ENCODE data around the gene EVI5.
"Not testable (repeated sequence)": the region's sequence is repeated elsewhere in the genome, so short reads cannot be mapped to it uniquely, and the experiment has no call there.

The EVI5 gene

GRCh38 chr1:92698932-92699331, 86.0 kb downstream of the EVI5 start:
- H3K4me1 Mint-ChIP-seq: no peaks in the 10 kb centered on the region
- H3K36me3 Mint-ChIP-seq (ENCODE audit: insufficient read depth): peaks cover under 1% of the 10 kb centered on the region
- H3K27ac Mint-ChIP-seq (ENCODE audit: low read depth): no peak overlapping the region
- no peaks in the 10 kb centered on the region for H3K27me3 Mint-ChIP-seq
- no peak overlapping the region for H3K4me3 Mint-ChIP-seq
- DNase-seq (ENCODE audit: low spot score in 2 of 2) (no peak), ATAC-seq (replicated peaks; ENCODE audit: extremely low read depth, poor library complexity, severe bottlenecking) (no peak)
- H3K9me3 Mint-ChIP-seq: no peaks in the 10 kb centered on the region

DNA sequence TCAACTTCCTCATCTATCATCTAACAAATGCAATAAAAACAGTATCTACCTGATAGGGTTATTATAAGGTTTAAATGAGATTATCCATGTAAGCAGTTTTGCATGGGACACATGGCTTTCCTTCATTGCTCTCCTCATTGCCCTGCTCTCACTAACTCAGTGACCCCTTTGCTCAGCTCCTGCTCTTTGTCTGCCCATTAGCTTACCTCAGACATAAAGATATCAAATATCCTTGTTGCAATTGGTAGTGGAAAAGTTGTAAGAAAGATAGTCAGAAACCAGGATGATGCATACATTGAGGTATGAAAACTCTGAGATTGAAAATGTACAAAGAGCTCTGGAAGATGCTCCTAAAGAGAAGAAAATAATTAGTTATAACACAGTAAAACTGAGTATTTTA, 89.8 kb downstream of the EVI5 start:
- no peak for DNase-seq (ENCODE audit: low spot score in 2 of 2)
- no peak overlapping the region for H3K4me3 Mint-ChIP-seq
- H3K27me3 Mint-ChIP-seq: no peaks in the 10 kb centered on the region
- no peak overlapping the region for H3K27ac Mint-ChIP-seq (ENCODE audit: low read depth)
- H3K36me3 Mint-ChIP-seq (ENCODE audit: insufficient read depth): peaks cover 3% of the 10 kb centered on the region
- H3K9me3 Mint-ChIP-seq: no peaks in the 10 kb centered on the region
- ATAC-seq (replicated peaks; ENCODE audit: extremely low read depth, poor library complexity, severe bottlenecking): no peak
- peaks cover 6% of the 10 kb centered on the region for H3K4me1 Mint-ChIP-seq

DNA sequence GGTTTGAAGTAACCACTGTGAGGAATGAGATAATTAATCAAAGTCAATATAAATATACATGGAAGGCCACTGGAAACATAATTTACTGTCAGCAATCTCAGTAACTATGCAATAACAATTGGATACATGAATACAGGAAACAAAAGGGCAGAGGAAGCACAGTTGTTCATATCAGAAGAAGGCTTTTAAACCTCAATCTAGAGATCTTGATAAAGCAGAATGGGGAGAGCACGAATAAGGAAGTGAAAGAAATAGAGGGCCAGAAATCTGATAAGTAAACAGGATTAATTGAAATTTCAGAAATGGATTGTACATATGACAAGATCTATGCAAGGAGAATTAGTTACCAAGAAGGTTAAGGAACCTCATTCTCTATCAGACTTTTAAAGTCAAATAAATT, 93.0 kb downstream of the EVI5 start:
- H3K9me3 Mint-ChIP-seq: no peaks in the 10 kb centered on the region
- H3K4me1 Mint-ChIP-seq: peaks cover 6% of the 10 kb centered on the region
- H3K27ac Mint-ChIP-seq (ENCODE audit: low read depth): no peak overlapping the region
- H3K27me3 Mint-ChIP-seq: no peaks in the 10 kb centered on the region
- DNase-seq (ENCODE audit: low spot score in 2 of 2): no peak
- no peak for ATAC-seq (replicated peaks; ENCODE audit: extremely low read depth, poor library complexity, severe bottlenecking)
- no peak overlapping the region for H3K4me3 Mint-ChIP-seq
- H3K36me3 Mint-ChIP-seq (ENCODE audit: insufficient read depth): peaks cover 3% of the 10 kb centered on the region

DNA sequence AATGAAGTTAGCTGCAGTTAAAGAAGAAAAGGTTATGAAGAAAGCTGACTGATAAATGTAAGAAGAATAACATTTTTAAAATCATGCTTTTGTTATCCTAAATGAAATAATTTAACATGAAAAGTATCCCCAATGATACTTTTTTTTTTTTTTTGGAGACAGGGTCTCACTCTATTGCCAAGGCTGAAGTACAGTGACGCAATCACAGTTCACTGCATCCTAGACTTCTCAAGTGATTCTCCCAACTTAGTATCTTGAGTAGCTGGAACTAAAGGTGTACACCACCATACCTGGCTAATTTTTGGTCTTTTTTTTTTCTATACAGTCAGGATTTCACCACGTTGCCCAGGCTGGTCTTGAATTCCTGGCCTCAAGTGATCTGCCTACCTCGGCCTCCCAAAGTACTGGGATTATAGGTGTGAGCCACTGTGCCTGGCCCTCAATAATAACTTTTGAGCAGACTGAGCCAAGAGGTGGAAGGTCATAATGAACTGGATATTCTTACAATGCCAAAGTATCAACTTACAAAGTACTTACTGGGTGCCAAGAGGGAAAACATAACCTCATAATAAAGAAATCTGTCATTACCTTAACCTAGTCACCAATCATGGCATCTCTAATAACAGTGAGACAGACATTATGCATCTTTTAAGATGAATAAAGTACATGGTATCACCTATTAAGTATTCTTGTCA, 94.5 kb downstream of the EVI5 start:
- Mint-ChIP-seq H3K36me3 (ENCODE audit: insufficient read depth) (peaks cover 3% of the 10 kb centered on the region), H3K27ac (ENCODE audit: low read depth) (no peak overlapping the region), H3K9me3 (no peaks in the 10 kb centered on the region), H3K4me1 (peaks cover 6% of the 10 kb centered on the region), H3K4me3 (no peak overlapping the region), H3K27me3 (peaks cover 5% of the 10 kb centered on the region)
- no peak for ATAC-seq (replicated peaks; ENCODE audit: extremely low read depth, poor library complexity, severe bottlenecking)
- no peak for DNase-seq (ENCODE audit: low spot score in 2 of 2)

GRCh38 chr1:92679980-92680379, 104.9 kb downstream of the EVI5 start:
- Mint-ChIP-seq H3K9me3 (no peaks in the 10 kb centered on the region), H3K36me3 (ENCODE audit: insufficient read depth) (peaks cover 3% of the 10 kb centered on the region)

DNA sequence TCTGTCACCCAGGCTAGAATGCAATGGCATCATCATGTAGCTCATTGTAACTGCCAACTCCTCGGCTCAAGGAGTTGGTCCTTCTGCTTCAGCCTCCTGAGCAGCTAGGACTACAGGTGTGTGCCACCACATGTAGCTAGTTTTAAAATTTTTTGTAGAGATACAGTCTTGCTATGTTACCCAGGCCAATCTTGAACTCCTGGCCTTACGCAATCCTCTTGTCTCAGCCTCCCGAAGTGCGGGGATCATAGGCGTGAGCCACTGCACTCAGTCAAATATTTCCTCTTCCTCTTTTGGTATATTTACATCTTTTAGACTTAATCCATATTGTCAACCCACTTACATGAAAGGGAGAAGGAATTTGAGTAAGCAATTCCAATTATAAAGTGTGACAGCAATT, 121.1 kb downstream of the EVI5 start:
- H3K4me1 Mint-ChIP-seq: no peaks in the 10 kb centered on the region
- no peak overlapping the region for H3K4me3 Mint-ChIP-seq
- H3K36me3 Mint-ChIP-seq (ENCODE audit: insufficient read depth): peaks cover 2% of the 10 kb centered on the region
- H3K27ac Mint-ChIP-seq (ENCODE audit: low read depth): no peak overlapping the region
- no peaks in the 10 kb centered on the region for H3K9me3 Mint-ChIP-seq
- ATAC-seq (replicated peaks; ENCODE audit: extremely low read depth, poor library complexity, severe bottlenecking): no peak
- peaks cover 8% of the 10 kb centered on the region for H3K27me3 Mint-ChIP-seq
- DNase-seq (ENCODE audit: low spot score in 2 of 2): no peak

More at GRCh38 chr1:92679980-92680379, 104.9 kb downstream of the EVI5 start:
- ATAC-seq (replicated peaks; ENCODE audit: extremely low read depth, poor library complexity, severe bottlenecking) (no peak), DNase-seq (ENCODE audit: low spot score in 2 of 2) (no peak)
- Mint-ChIP-seq H3K4me3 (no peak overlapping the region), H3K27me3 (peaks cover 45% of the 10 kb centered on the region), H3K27ac (ENCODE audit: low read depth) (no peak overlapping the region), H3K4me1 (no peaks in the 10 kb centered on the region)

GRCh38 chr1:92662048-92662447, 122.9 kb downstream of the EVI5 start:
- Mint-ChIP-seq H3K4me1 (no peaks in the 10 kb centered on the region), H3K36me3 (ENCODE audit: insufficient read depth) (peaks cover 2% of the 10 kb centered on the region), H3K9me3 (no peaks in the 10 kb centered on the region), H3K27me3 (peaks cover 23% of the 10 kb centered on the region), H3K27ac (ENCODE audit: low read depth) (no peak overlapping the region), H3K4me3 (no peak overlapping the region)
- no peak for DNase-seq (ENCODE audit: low spot score in 2 of 2)
- ATAC-seq (replicated peaks; ENCODE audit: extremely low read depth, poor library complexity, severe bottlenecking): no peak

- Mint-ChIP-seq H3K27ac (ENCODE audit: low read depth) (no peak overlapping the region), H3K9me3 (peaks cover 17% of the 10 kb centered on the region), H3K27me3 (peaks cover 46% of the 10 kb centered on the region), H3K4me3 (no peak overlapping the region), H3K36me3 (ENCODE audit: insufficient read depth) (peaks cover 4% of the 10 kb centered on the region), H3K4me1 (no peaks in the 10 kb centered on the region)
- DNase-seq (ENCODE audit: low spot score in 2 of 2) (no peak), ATAC-seq (replicated peaks; ENCODE audit: extremely low read depth, poor library complexity, severe bottlenecking) (no peak)
These were observed 127.2 kb downstream of the EVI5 start for GRCh38 chr1:92657701-92658100.

- Mint-ChIP-seq H3K27me3 (peaks cover 68% of the 10 kb centered on the region), H3K4me3 (no peak overlapping the region), H3K27ac (ENCODE audit: low read depth) (no peak overlapping the region), H3K4me1 (no peaks in the 10 kb centered on the region), H3K36me3 (ENCODE audit: insufficient read depth) (peaks cover 4% of the 10 kb centered on the region), H3K9me3 (peaks cover 26% of the 10 kb centered on the region)
- no peak for ATAC-seq (replicated peaks; ENCODE audit: extremely low read depth, poor library complexity, severe bottlenecking)
- no peak for DNase-seq (ENCODE audit: low spot score in 2 of 2)
These were observed 129.6 kb downstream of the EVI5 start for GRCh38 chr1:92655197-92655801.

DNA sequence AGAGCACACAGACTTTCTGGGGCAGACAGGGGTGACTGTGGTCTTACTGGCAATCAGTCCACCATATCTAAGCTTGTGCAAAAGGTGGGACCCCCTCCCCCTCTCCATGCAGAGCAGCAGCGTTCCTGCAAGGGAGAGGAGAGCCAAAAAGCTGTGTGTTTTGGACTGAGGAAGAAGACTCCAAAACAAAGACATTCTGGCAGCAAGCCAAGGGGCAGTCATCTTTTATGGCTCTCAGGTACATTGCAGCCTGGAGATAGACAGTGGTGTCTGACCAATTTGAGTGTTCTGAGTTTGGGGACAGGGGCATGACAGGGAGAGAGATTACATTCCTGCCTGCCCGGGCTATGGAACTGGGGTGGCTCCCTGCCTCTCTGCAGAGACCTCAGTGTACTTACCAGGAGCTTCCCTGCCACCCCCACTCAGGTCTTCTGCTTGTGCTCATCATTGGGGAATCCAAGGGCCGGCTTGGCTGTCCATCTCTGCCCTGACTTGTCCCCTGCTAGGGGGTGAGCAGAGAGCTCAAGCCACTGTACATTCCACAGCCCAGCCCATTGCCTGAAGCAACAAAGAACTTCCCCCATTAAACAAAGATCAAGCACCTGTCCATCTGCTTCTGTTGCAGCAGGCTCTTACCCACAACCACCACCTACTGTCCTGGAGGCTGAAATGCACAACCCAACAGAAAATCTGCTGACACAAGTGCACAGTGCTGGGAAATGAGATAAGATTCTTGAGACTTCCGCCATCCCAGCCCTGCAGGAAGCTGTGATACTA, 131.1 kb downstream of the EVI5 start:
- ATAC-seq (replicated peaks; ENCODE audit: extremely low read depth, poor library complexity, severe bottlenecking): no peak
- Mint-ChIP-seq H3K27me3 (peaks cover 59% of the 10 kb centered on the region), H3K4me1 (no peaks in the 10 kb centered on the region), H3K27ac (ENCODE audit: low read depth) (no peak overlapping the region), H3K4me3 (no peak overlapping the region), H3K9me3 (peaks cover 26% of the 10 kb centered on the region), H3K36me3 (ENCODE audit: insufficient read depth) (peaks cover 4% of the 10 kb centered on the region)
- no peak for DNase-seq (ENCODE audit: low spot score in 2 of 2)

- H3K27me3 Mint-ChIP-seq; H3K9me3 Mint-ChIP-seq; ATAC-seq (replicated peaks; ENCODE audit: extremely low read depth, poor library complexity, severe bottlenecking); DNase-seq (ENCODE audit: low spot score in 2 of 2); H3K4me3 Mint-ChIP-seq; H3K4me1 Mint-ChIP-seq; H3K27ac Mint-ChIP-seq (ENCODE audit: low read depth); H3K36me3 Mint-ChIP-seq (ENCODE audit: insufficient read depth): not testable (repeated sequence)
These were observed 144.2 kb downstream of the EVI5 start for GRCh38 chr1:92640686-92641085.

DNA sequence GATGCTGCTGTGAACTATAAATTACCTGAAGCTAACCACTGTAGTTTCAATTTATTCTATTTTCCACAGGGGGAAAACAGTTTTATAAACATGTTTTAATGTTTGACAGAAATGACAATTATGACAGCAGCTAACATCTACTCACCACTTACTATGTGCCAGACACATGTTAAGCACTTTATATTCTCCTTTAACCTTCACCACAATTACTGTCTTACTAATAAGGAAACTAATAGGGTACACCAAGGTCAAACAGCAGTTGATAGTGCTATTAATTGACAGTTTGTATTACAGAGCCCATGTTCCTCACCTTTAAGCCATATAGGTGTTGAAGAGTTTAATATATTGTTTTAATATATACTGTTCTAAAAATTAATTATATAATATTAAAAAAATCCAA, 146.4 kb downstream of the EVI5 start:
- no peaks in the 10 kb centered on the region for H3K36me3 Mint-ChIP-seq (ENCODE audit: insufficient read depth)
- ATAC-seq (replicated peaks; ENCODE audit: extremely low read depth, poor library complexity, severe bottlenecking) (no peak), DNase-seq (ENCODE audit: low spot score in 2 of 2) (no peak)
- H3K27me3 Mint-ChIP-seq: peaks cover 23% of the 10 kb centered on the region
- H3K4me3 Mint-ChIP-seq: no peak overlapping the region
- no peak overlapping the region for H3K27ac Mint-ChIP-seq (ENCODE audit: low read depth)
- no peaks in the 10 kb centered on the region for H3K4me1 Mint-ChIP-seq
- peaks cover 9% of the 10 kb centered on the region for H3K9me3 Mint-ChIP-seq

DNA sequence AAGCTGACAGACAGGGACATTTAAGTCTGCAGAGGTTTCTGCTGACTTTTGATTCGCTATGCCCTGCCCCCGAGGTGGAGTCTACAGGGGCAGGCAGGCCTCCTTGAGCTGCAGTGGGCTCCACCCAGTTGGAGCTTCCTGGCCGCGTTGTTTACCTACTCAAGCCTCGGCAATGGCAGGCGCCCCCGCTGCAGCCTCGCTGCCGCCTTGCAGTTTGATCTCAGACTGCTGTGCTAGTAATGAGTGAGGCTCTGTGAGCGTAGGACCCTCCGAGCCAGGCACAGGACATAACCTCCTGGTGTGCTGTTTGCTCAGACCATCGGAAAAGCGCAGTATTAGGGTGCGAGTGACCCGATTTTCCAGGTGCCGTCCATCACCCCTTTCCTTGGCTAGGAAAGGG, 149.7 kb downstream of the EVI5 start:
- H3K27ac Mint-ChIP-seq (ENCODE audit: low read depth); DNase-seq (ENCODE audit: low spot score in 2 of 2); H3K9me3 Mint-ChIP-seq: not testable (repeated sequence)

More for the DNA sequence above, 149.7 kb downstream of the EVI5 start:
- not testable (repeated sequence) for H3K36me3 Mint-ChIP-seq (ENCODE audit: insufficient read depth); H3K4me3 Mint-ChIP-seq; H3K4me1 Mint-ChIP-seq; ATAC-seq (replicated peaks; ENCODE audit: extremely low read depth, poor library complexity, severe bottlenecking)
- peaks cover 42% of the 10 kb centered on the region for H3K27me3 Mint-ChIP-seq
